Panc1 (cell line): ENCODE results near the gene LGI4.

Experiments
- POLR2AphosphoS5 ChIP-seq: IDR thresholded peaks from 2 replicates; pipeline ENCODE4 v1.6.1; 2012; ENCODE audit warnings: mild to moderate bottlenecking, low read depth, low read length, moderate library complexity
- SIN3A ChIP-seq: IDR thresholded peaks from 2 replicates; pipeline ENCODE4 v1.6.1; 2012; ENCODE audit warnings: low read depth, mild to moderate bottlenecking, low read length, moderate library complexity, borderline replicate concordance; ENCODE audit not compliant: insufficient read depth
- TCF7L2 ChIP-seq: IDR thresholded peaks from 2 replicates; pipeline ENCODE4 v1.6.1; 2011; ENCODE audit warnings: mild to moderate bottlenecking, low read depth, low read length, inconsistent platforms
- TF ChIP-seq, protein P1 (sequence below): fragments of 450-650 bp; IDR thresholded peaks from 2 replicates; pipeline ENCODE4 v1.5.1; 2017; ENCODE audit warnings: mild to moderate bottlenecking

DNA sequence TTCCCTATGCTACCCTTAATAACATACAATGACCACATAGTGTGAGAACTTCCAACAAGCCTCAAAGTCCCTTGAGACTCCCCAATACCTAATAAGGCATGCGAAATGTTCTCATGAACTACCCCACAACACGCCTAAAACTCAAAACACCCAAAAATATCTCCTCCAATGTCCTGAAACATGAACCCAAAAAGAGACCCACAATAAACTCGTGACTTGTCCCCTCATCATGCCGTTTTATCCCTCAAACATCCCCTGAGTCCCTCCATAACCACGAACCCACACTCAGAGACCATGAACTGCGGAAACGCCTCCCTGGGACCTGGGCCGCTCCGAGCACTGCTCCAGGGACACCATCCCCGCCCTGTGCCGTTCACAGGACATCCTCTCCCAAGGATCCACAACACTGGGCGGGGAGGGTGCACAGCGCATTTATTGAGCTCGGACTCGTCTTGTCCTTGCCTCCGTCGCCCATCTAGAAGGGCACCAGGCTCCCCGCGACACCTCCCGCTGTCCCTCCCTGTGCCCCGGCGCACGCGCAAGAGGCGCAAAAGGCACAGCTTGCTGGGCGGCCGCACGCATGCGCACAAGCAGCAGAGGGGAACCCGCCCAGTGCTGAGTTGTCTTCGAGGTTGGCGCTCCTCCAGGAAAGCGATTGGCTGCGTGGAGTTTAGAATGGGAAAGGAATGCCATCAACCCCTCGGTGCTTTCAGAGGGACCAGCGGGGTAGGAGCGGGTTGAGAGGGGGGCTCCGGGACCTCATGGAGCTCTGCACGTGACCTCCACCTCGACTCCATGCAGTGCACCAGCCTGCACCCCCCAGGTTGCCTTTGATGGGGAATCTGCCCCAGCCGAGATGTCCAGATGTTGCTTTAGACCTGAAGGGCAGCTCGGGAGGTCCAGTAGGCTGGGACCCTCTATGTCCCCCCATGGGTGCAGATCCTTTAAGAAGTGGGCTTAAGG lies 10.5 kb downstream of the LGI4 start:
- TF ChIP-seq, protein P1, sequence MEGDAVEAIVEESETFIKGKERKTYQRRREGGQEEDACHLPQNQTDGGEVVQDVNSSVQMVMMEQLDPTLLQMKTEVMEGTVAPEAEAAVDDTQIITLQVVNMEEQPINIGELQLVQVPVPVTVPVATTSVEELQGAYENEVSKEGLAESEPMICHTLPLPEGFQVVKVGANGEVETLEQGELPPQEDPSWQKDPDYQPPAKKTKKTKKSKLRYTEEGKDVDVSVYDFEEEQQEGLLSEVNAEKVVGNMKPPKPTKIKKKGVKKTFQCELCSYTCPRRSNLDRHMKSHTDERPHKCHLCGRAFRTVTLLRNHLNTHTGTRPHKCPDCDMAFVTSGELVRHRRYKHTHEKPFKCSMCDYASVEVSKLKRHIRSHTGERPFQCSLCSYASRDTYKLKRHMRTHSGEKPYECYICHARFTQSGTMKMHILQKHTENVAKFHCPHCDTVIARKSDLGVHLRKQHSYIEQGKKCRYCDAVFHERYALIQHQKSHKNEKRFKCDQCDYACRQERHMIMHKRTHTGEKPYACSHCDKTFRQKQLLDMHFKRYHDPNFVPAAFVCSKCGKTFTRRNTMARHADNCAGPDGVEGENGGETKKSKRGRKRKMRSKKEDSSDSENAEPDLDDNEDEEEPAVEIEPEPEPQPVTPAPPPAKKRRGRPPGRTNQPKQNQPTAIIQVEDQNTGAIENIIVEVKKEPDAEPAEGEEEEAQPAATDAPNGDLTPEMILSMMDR = no peak
- TF ChIP-seq TCF7L2 (no peak), SIN3A (no peak), POLR2AphosphoS5 (peak; percentile 46; the same call in 1 of the 2 replicates)
